SK-N-DZ (cell line): ENCODE results near the gene TTBK1. TPM values are rescaled to one million over a fixed set of nuclear protein-coding genes. Genes with fewer than 3 reads are reported as not detected.

Experiments used
- DNase-seq: peaks from one replicate; pipeline ENCODE4 v3.0.0-alpha.2; 2015; ENCODE audit warnings: low spot score
- polyA plus RNA-seq, 2 experiments: library from polyadenylated mRNA; depleted of rRNA; stranded (reverse); fragments of >200 nt; gene quantifications; 2 replicates each; pipeline ENCODE4 v1.2.3, GENCODE V29; 2014

The TTBK1 gene
- 8.0 and 9.7 TPM in 2 replicates for polyA plus RNA-seq (2014; cell fraction: cytosol; rRNA removed)
- polyA plus RNA-seq (2014; cell fraction: nucleus; rRNA removed): 19.6 and 24.8 TPM in 2 replicates

DNA sequence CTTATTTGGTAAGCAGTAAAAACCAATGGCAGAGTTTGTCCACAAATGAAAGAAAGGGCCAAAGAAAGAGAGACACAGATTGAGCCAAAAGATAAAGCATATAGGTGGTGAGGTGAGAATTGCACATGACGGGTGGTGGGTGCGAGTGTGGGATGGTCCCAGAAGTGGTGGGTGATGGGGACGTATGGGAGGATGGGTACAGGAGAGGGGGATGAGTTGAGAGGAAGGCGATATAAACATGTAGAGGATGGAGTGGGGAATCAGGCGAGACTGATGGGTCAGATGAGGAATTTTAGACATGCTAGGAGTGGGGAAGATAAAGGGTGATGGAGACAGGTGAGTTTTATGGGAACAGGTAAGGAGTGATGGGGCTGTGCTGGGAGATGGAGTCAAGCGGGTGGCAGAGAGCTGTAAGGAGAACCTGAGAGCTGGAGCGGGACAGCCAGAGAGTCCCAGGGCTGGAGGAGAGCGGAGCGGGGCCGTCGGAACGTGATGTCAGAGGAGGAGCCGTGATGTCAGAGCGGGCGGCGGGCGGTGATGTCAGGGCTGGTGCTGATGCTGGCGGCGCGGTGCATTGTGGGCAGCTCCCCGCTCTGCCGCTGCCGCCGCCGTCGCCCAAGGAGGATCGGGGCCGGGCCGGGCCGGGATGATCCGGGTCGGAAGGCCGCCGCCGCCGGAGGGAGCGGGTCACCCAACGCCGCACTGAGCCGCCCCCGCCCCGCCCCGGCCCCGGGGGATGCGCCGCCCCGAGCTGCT, at the start of gene TTBK1:
Gene TTBK1 (plus strand): TSS at position 574 of the 756 bp plus-strand sequence. CDS start 3,180 bp downstream, outside the sequence.
- DNase-seq: peak; percentile 75

DNA sequence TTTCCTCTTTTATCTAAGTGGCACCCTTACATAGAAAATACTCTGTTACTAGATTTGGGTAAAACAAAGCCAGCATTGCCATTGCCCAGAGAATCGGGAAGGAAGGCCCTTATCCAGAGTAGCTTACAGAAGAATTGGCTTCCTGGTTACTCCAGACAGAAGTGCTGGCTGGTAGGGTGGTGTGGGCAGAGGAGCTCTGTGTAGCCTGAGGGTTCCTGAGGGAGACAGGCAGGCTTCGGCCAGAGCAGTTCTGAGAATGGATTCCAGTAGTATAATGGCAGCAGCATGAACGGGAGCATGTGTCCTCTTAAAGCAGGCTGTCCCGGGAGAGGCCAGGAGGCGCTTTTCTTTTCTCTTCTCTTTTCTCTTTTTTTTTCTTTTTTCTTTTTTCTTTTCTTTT, 49.4 kb upstream of the TTBK1 start:
- DNase-seq: no peak

DNA sequence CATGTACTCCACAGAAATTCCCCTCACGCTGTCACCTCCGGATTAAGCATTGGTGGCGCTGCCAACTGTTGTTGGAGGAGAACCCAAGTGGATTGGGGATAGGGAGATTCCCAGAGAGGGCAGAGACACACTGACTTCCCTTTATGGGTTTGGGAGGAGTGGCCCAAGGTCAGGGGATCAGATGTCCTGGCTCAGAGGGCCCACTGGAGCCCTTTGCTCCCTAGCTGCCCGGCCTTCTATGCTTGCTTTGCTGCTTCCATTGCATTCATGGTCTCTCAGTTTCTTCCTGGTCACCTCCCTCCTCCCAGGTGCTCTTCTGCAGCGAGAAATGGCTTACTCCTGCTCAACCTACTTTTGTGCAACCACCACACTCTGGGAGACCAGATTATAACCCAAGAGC, 46.9 kb upstream of the TTBK1 start:
- no peak for DNase-seq

DNA sequence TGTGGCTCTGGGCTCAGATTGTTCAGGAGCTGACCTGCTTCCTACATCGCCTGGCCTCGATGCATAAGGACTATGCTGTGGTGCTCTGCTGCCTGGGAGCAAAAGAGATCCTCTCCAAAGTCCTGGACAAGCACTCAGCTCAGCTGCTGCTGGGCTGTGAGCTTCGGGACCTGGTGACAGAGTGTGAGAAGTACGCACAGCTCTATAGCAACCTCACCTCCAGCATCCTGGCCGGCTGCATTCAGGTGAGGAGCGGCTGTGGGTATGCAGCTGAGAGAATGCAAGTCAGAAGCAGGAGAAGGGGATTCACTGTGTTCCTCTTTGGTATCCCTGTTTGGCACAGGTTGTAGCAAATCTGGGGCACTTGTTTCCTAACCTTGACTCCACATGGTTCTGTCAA, 43.4 kb upstream of the TTBK1 start:
- no peak for DNase-seq

DNA sequence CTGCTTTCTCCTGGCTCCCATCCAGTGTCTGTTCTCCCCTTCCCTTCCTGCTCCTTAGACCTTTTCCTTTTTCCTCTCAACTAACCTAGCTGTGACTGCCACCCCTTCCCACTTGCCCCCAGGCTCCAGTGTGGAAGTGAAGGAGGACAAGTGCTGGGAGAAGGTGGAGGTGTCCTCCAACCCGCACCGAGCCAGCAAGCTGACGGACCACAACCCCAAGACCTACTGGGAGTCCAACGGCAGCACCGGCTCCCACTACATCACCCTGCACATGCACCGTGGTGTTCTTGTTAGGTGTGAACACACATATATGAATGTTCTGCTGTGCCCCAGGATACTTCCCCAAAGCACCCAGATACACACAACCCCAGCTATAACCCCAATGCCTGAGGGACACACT, 42.7 kb upstream of the TTBK1 start:
- no peak for DNase-seq

DNA sequence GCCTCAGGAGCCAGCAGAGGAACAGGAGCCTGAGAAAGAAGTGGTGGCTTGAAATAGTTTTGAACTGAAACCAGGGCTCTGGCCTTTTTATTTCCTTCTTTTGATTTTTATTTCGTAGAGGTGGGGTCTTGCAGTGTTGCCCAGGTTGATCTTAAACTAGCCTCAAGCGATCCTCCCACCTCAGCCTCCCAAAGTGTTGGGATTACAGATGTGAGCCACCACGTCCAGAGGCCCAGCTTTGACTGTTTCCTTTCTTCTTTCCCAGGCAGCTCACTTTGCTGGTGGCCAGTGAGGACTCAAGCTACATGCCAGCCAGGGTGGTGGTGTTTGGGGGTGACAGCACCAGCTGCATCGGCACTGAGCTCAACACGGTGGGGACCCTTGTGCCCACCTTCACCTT, 40.8 kb upstream of the TTBK1 start:
- DNase-seq: no peak

DNA sequence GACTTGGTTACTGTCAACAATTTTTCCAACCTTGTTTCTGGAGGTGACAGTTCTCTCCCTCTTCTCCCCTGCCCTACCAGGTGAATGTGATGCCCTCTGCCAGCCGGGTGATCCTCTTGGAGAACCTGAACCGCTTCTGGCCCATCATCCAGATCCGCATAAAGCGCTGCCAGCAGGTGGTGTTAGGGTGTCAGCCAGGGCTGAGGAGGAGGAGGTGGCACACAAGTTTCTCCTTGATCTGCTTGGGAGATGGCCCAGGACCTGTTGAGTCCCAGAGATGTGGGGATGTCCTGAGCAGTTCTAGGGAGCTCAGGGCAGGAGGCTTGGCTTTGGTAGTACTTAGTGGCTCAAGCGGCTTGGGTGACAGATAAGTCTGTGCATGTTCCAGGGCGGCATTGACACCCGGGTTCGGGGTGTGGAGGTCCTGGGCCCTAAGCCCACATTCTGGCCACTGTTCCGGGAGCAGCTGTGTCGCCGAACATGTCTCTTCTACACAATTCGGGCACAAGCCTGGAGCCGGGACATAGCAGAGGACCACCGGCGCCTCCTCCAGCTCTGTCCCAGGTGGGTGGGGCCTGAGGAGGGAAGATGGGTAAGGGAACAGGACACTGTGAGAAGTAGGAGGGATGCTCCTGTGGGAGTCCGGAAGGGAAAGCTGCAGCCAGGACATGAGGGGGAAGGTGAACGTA, 40.1 kb upstream of the TTBK1 start:
- no peak for DNase-seq

DNA sequence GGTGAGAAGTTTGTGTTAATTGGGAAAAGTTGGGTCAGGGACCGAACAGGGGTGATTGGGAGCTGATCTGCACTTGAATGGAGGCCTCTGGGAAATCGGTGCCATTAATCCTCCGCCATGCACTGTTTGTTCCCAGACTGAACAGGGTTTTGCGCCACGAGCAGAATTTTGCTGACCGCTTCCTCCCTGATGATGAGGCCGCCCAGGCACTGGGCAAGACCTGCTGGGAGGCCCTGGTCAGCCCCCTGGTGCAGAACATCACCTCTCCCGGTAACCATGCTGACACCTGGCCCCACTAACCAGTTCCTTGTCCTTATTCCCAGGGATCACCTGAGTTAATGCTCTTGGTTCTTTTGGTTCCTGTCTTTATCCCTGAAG, 39.6 kb upstream of the TTBK1 start:
- DNase-seq: no peak

DNA sequence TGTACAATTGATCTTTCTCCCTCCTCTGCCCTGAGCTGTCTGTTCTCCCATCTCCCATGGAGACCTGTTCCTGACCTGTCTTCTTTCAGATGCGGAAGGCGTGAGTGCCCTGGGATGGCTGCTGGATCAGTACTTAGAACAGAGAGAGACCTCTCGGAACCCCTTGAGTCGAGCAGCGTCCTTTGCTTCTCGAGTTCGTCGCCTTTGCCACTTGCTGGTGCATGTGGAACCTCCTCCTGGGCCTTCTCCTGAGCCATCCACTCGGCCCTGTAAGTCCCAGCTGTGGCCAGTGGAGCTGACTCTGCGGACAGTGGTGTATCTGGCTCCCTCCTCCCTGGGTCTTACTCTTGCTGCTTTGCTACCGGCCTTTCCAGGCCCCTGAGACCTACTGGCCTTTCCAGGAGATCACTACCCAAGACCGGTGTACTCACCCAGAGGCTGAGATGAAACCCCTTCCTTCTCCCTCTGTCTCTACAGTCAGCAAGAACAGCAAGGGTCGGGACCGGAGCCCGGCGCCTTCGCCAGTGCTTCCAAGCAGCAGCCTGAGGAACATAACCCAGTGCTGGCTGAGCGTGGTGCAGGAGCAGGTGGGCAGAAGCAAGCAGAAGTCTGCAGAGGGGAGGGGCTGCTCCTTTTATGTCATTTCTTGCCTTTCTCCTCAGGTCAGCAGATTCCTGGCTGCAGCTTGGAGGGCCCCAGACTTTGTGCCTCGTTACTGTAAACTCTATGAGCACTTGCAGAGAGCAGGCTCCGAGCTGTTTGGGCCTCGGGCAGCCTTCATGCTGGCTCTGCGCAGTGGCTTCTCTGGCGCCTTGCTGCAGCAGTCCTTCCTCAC, 38.8 kb upstream of the TTBK1 start:
- DNase-seq: no peak

DNA sequence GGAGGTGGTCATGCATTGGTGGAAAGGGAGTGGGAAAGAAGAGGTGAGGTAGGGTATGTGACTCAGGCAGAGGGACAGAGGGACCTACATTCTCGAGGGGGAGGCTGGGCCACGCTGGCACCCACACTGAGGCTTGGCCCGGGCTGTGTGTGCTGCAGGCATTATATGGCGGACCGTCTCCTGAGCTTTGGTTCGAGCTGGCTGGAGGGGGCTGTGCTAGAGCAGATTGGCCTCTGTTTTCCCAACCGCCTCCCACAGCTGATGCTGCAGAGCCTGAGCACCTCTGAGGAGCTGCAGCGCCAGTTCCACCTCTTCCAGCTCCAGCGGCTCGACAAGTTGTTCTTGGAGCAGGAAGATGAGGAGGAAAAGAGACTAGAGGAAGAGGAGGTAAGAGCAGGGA, 37.4 kb upstream of the TTBK1 start:
- no peak for DNase-seq

DNA sequence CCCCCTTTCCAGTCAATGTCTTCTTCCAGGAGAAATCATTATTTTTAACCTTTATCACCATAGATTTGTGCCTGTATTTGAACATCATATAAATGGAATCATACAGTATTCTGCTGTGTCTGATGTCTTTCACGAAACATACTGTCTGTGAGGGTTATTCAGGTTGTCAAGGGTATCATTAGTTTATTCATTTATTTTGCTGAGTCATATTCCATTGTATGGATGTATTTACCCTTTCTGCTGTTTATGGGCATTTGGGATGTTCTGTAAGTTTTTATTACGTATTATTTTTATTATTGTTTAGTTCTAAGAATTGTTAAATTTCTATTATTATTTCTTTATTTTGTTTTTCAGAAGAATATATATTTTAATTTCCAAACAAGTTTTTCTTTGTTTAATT, 36.0 kb upstream of the TTBK1 start:
- DNase-seq: no peak

DNA sequence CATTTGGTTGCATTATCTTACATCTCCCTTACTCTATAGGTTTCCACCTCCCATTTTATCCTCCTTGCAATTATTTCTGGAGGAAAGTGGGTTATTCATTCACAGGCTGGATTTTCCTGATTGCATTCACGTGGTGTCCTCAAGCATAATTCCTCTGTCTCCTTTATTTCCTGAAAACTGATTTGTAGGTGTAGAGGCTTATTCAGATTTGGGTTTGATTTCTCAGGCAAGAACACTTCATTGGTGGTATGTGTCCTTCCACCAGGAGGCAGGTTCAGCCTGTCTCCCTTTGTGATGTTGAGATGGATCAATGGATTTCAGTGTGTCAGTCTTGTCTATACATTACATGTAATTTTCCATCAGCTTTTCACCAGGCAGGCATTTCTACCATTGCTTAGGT, 31.3 kb upstream of the TTBK1 start:
- no peak for DNase-seq

DNA sequence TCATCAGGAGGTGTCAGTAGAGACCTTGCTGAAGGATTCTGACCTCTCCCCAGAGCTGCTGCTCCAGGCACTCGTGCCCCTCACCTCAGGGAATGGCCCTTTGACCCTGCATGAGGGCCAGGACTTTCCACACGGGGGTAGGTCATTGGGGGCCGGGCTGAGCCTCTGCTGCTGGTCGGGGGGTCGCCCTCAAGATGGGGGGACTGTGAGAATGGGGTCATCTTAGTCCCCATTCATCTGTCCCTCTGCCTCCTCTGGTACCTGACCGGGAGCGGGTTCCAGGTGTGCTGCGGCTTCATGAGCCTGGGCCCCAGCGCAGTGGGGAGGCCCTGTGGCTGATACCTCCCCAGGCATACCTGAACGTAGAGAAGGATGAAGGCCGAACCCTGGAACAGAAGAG, 29.9 kb upstream of the TTBK1 start:
- DNase-seq: no peak

DNA sequence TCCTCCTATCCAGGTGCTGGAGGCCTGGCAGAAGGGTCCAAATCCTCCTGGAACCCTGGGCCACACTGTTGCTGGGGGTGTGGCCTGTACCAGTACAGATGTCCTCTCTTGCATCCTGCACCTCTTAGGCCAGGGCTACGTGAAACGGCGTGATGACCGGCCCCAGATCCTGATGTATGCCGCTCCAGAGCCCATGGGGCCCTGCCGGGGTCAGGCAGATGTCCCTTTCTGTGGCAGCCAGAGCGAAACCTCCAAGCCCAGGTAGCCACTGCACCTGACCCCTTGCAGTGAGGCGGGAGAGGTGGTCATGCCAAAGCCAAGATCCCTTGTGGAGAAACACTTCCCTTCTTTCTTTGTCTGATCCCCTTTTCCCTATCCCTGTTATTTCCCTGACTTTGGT, 28.2 kb upstream of the TTBK1 start:
- no peak for DNase-seq

DNA sequence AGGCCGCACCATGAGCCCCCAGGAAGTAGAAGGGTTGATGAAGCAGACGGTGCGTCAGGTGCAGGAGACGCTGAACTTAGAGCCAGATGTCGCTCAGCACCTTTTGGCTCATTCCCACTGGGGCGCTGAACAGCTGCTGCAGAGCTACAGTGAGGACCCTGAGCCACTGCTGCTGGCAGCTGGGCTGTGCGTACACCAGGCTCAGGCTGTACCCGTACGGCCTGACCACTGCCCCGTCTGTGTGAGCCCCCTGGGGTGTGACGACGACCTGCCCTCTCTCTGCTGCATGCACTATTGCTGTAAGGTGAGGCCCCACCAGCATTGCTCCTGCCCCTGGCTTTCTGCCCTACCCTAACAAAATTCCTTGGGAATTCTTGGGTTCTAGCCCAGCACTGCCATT, 27.1 kb upstream of the TTBK1 start:
- no peak for DNase-seq

DNA sequence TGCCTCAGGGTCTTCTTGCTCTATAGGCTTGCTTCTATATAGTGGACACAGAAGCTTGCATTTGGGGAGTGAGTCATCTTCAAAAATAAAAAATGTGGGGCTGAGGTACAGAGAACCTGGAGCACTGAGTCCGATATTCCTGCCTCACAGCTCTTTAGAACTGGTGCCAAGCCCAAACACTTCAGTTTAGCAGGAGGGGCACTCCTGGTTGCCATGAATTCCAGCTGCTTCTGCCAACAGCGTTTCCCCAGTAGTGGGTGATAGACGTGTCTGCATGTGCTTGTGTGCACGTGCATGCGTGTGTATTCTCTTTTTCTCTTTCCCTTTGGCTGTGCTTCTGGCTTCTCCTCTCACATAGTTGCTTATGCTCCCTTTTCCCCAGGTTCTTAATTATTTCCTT, 25.9 kb upstream of the TTBK1 start:
- no peak for DNase-seq

DNA sequence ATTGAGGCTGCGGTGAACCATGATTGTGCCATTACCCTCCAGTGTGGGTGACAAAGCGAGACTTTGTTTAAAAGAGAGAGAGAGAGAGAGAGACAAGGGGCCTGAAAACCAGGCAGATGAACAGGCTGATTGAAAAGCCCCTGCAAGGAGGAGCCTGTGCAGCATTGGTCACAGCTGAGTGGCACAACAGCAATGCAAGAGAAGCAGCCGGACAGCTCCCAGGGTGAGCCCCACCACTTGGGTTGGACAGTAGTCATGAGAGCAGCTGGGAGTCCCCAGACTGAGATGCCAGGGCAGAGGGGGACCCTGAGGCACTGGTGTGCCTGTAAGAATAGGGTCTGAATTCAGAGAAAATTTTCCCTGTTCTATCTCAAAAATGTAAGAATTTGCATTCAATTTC, 24.2 kb upstream of the TTBK1 start:
- DNase-seq: no peak

DNA sequence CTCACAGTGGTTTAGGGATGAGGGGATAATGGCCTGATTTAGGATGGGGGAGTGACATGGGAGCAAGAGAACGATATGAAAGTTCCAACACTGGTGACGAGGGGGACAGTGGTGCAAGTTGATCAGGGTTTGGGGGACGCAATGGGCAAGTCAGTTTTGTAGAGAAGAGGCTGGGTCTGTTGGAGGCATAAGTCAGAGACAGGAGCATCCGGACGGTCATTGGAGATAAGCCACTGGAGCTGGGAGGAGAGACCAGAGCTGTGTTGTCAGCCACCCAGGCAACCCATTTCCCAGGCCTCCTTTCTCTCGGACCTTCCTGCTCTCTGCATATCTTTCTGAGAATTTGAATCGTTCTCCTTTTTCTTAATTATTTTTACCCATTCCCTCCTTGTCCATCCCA, 23.5 kb upstream of the TTBK1 start:
- no peak for DNase-seq

DNA sequence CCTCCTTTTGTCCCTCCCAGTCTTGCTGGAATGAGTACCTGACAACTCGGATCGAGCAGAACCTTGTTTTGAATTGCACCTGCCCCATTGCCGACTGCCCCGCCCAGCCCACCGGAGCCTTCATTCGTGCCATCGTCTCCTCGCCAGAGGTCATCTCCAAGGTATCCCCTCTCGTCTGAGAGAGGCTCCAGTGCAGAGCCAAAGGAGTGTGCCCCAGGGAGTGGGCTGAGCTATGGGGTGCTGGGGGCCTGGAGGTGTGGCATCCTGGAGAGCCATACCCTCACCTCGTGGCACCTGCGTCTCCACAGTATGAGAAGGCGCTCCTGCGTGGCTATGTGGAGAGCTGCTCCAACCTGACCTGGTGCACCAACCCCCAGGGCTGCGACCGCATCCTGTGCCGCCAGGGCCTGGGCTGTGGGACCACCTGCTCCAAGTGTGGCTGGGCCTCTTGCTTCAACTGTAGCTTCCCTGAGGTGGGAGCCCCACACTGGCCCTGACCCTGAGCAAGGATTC, 22.8 kb upstream of the TTBK1 start:
- no peak for DNase-seq

DNA sequence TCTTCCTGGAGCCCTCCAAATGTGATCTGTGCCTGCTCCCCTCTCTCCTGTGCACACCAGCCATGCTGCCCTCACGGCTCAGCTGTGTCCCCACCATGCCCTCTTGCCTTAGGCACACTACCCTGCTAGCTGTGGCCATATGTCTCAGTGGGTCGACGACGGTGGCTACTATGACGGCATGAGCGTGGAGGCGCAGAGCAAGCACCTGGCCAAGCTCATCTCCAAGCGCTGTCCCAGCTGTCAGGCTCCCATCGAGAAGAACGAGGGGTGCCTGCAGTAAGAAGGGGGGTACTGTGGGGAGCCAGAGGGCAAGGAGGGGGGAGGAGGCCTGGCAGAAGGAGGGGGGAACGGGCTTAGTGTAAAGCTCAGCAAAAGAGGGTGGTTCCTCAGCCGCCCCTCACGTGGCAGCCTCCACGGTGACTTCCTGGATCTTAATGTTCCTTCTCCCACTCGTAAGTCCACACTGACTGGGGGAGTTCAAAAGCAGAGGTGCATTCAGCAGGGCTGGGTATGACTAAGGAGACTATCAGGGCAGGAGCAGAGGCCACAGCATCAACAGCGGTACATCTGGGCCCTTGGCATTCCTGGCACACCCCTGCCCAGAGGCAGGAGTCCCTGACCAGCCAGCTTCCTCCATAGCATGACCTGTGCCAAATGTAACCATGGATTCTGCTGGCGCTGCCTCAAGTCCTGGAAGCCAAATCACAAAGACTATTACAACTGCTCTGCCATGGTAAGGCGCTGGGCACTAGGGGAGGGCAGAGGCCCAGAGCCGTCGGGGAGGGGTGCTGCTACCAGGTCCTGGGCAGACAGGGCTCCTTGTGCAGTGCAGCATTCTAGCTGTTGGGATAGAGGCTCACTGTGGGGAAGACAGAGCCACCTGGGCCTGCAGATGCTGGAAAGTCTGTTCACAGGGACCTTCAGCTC, 22.0 kb upstream of the TTBK1 start:
- no peak for DNase-seq

DNA sequence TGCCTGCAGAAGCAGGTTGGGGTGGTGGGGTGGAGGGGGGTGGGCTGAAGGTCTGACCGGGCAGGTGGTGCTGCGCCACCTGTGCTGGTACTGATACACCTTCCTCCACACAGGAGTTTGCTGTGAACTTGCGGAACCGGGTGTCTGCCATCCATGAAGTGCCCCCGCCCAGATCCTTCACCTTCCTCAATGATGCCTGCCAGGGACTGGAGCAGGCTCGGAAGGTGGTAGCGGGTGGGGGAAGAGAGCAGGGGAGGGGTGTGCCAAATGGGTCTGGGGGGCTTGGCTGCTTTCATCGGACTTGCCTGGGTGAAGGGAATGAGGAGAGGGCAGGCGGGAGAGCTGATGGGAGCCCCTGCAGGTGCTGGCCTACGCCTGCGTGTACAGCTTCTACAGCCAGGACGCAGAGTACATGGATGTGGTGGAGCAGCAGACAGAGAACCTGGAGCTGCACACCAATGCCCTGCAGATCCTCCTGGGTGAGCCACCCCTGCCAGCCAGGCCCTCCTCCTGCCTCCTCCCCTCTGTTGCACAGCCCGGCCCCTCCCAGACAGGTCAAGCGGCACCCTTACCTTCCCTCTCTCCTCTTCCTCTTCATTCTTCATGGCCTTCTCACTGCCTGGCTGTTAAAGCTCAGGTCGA, 20.7 kb upstream of the TTBK1 start:
- no peak for DNase-seq
